Stimulated activated naive CD4-positive, alpha-beta T cell treated with Interleukin-2 at 50 U/mL for 16 hours (primary cell): ENCODE data around the gene RANBP17.

Experiments
- DNase-seq: peaks from one replicate; lab custom pipeline; 2025; lab: John Stamatoyannopoulos, UW

The RANBP17 gene

GRCh38 chr5:171093598-171093997 is 231.8 kb downstream of the RANBP17 start:
- no peak for DNase-seq

GRCh38 chr5:171094356-171094755 is 232.5 kb downstream of the RANBP17 start:
- DNase-seq = no peak

- no peak for DNase-seq
These were observed 241.2 kb downstream of the RANBP17 start for GRCh38 chr5:171102877-171103610.

GRCh38 chr5:171107669-171108068 is 245.9 kb downstream of the RANBP17 start:
- no peak for DNase-seq

GRCh38 chr5:171115519-171115918 is 253.7 kb downstream of the RANBP17 start:
- DNase-seq = no peak

- no peak for DNase-seq
These were observed 254.9 kb downstream of the RANBP17 start for GRCh38 chr5:171116719-171117118.

- no peak for DNase-seq
These were observed 259.3 kb downstream of the RANBP17 start for GRCh38 chr5:171120986-171121622.

- DNase-seq = no peak
These were observed 259.8 kb downstream of the RANBP17 start for GRCh38 chr5:171121638-171122037.

- DNase-seq = no peak
These were observed 260.6 kb downstream of the RANBP17 start for GRCh38 chr5:171122372-171122771.

GRCh38 chr5:171123417-171123816 is 261.6 kb downstream of the RANBP17 start:
- no peak for DNase-seq

GRCh38 chr5:171127314-171127713 is 265.5 kb downstream of the RANBP17 start:
- DNase-seq = no peak

- no peak for DNase-seq
These were observed 266.3 kb downstream of the RANBP17 start for GRCh38 chr5:171128136-171128535.

GRCh38 chr5:171129308-171129707 is 267.5 kb downstream of the RANBP17 start:
- no peak for DNase-seq

GRCh38 chr5:171131497-171131896 is 269.7 kb downstream of the RANBP17 start:
- DNase-seq = no peak

GRCh38 chr5:171137768-171138525 is 276.1 kb downstream of the RANBP17 start:
- DNase-seq = no peak

GRCh38 chr5:171139227-171139626 is 277.4 kb downstream of the RANBP17 start:
- DNase-seq = no peak

GRCh38 chr5:171142617-171143016 is 280.8 kb downstream of the RANBP17 start:
- no peak for DNase-seq

GRCh38 chr5:171143171-171143570 is 281.4 kb downstream of the RANBP17 start:
- no peak for DNase-seq

GRCh38 chr5:171143926-171144325 is 282.1 kb downstream of the RANBP17 start:
- DNase-seq = no peak

GRCh38 chr5:171149333-171149732 is 287.5 kb downstream of the RANBP17 start:
- no peak for DNase-seq

- DNase-seq = no peak
These were observed 288.0 kb downstream of the RANBP17 start for GRCh38 chr5:171149772-171150171.

- DNase-seq = no peak
These were observed 290.6 kb downstream of the RANBP17 start for GRCh38 chr5:171152382-171152781.

GRCh38 chr5:171155621-171156020 is 293.8 kb downstream of the RANBP17 start:
- no peak for DNase-seq
